IMR-90 (cell line): ENCODE measurements around the gene DEFB123. TPM values are rescaled to one million over a fixed set of nuclear protein-coding genes. Genes with fewer than 3 reads are reported as not detected.

Experiments
- ATAC-seq: fragments of 200-7000 bp; cut with Tn5 transposase; 2 replicates; pipeline ENCODE4 v1.9.1; 2020; ENCODE audit warnings: low read depth, mild to moderate bottlenecking, moderate library complexity
- BruUV-seq: library from RNA; stranded (reverse); fragments of 400-500 nt; replicated peaks from 2 replicates; lab custom pipeline; 2021; lab: Mats Ljungman, UMichigan
- CTCF ChIA-PET: fragments of 300-600 bp; formaldehyde crosslinking; extraction: SDS; loops from one replicate; lab custom pipeline; 2021; ENCODE audit warnings: antibody characterized with exemption; lab: Yijun Ruan, JAX
- POLR2A ChIA-PET: fragments of 300-600 bp; sonication (Branson Sonifier 250); formaldehyde crosslinking; loops from one replicate; lab custom pipeline; 2022; ENCODE audit warnings: antibody characterized with exemption; ENCODE audit not compliant: unreplicated experiment; lab: Charles Lee
- DNase-seq: peaks from one replicate; pipeline ENCODE4 v3.0.0; 2013
- H2AFZ ChIP-seq: replicated peaks from 2 replicates; pipeline ENCODE3; 2013; ENCODE audit warnings: low read length, mild to moderate bottlenecking; ENCODE audit not compliant: poor library complexity
- H2AK5ac ChIP-seq: 2 replicates; pipeline ENCODE4 v1.6.1; 2013; ENCODE audit warnings: low read depth, low read length, inconsistent platforms
- H2AK9ac ChIP-seq: replicated peaks from 2 replicates; pipeline ENCODE3; 2013; ENCODE audit warnings: mild to moderate bottlenecking, low read depth, low read length, moderate library complexity; ENCODE audit not compliant: poor library complexity
- H2BK120ac ChIP-seq: 2 replicates; pipeline ENCODE4 v1.6.1; 2013; ENCODE audit warnings: low read depth, low read length, inconsistent platforms
- H2BK15ac ChIP-seq: 3 replicates; pipeline ENCODE4 v1.6.1; 2013; ENCODE audit warnings: low read depth, low read length, inconsistent platforms
- H2BK20ac ChIP-seq: 2 replicates; pipeline ENCODE4 v1.6.1; 2013; ENCODE audit warnings: low read depth, mild to moderate bottlenecking, inconsistent platforms, low read length, moderate library complexity
- H2BK5ac ChIP-seq: 2 replicates; pipeline ENCODE4 v1.6.1; 2013; ENCODE audit warnings: mild to moderate bottlenecking, low read depth, low read length, inconsistent platforms; ENCODE audit not compliant: poor library complexity, severe bottlenecking
- H3K14ac ChIP-seq: replicated peaks from 2 replicates; pipeline ENCODE4 v1.6.1; 2013; ENCODE audit warnings: low read depth, low read length, inconsistent platforms
- H3K18ac ChIP-seq: 2 replicates; pipeline ENCODE4 v1.6.1; 2013; ENCODE audit warnings: low read depth, low read length, control low read depth
- H3K23ac ChIP-seq: 2 replicates; pipeline ENCODE4 v1.6.1; 2013; ENCODE audit warnings: low read depth, low read length, inconsistent platforms
- H3K27ac ChIP-seq: 2 replicates; pipeline ENCODE4 v1.5.1; 2013; ENCODE audit warnings: mild to moderate bottlenecking, control low read depth, low read length; ENCODE audit not compliant: insufficient read depth
- H3K27me3 ChIP-seq: 2 replicates; pipeline ENCODE4 v1.6.1; 2013; ENCODE audit warnings: low read length; ENCODE audit not compliant: control insufficient read depth, insufficient read depth
- H3K36me3 ChIP-seq: 2 replicates; pipeline ENCODE4 v1.6.1; 2013; ENCODE audit warnings: low read length, mixed read lengths; ENCODE audit not compliant: control insufficient read depth, insufficient read depth
- H3K4ac ChIP-seq: 2 replicates; pipeline ENCODE4 v1.6.1; 2013; ENCODE audit warnings: low read depth, low read length, inconsistent platforms
- H3K4me1 ChIP-seq: 2 replicates; pipeline ENCODE4 v1.6.1; 2013; ENCODE audit warnings: low read length, mixed read lengths; ENCODE audit not compliant: control insufficient read depth, insufficient read depth
- H3K4me2 ChIP-seq: 2 replicates; pipeline ENCODE4 v1.6.1; 2013; ENCODE audit warnings: low read depth, mild to moderate bottlenecking, control low read depth, low read length, moderate library complexity
- H3K4me3 ChIP-seq: 2 replicates; pipeline ENCODE4 v1.5.1; 2013; ENCODE audit warnings: low read depth, mild to moderate bottlenecking, control low read depth, low read length, moderate library complexity; ENCODE audit not compliant: insufficient read depth
- H3K56ac ChIP-seq: 2 replicates; pipeline ENCODE4 v1.6.1; 2013; ENCODE audit warnings: low read length, inconsistent platforms; ENCODE audit not compliant: insufficient read depth; ENCODE audit errors: extremely low read depth
- H3K79me1 ChIP-seq, 2 experiments: 2 replicates each; pipeline ENCODE4 v1.6.1; 2013; ENCODE audit warnings: low read length in 2 of 2, inconsistent platforms in 1 of 2, low read depth in 1 of 2
- H3K9ac ChIP-seq: 2 replicates; pipeline ENCODE4 v1.6.1; 2013; ENCODE audit warnings: low read depth, low read length, control low read depth
- H3K9me1 ChIP-seq: 2 replicates; pipeline ENCODE4 v1.6.1; 2013; ENCODE audit warnings: low read length, inconsistent platforms; ENCODE audit not compliant: insufficient read depth
- H3K9me3 ChIP-seq: 2 replicates; pipeline ENCODE4 v1.6.1; 2013; ENCODE audit warnings: low read length; ENCODE audit not compliant: control insufficient read depth, insufficient read depth
- H4K20me1 ChIP-seq: 2 replicates; pipeline ENCODE4 v1.6.1; 2013; ENCODE audit warnings: low read length, inconsistent platforms; ENCODE audit not compliant: insufficient read depth
- H4K5ac ChIP-seq: 2 replicates; pipeline ENCODE4 v1.6.1; 2013; ENCODE audit warnings: mild to moderate bottlenecking, low read depth, low read length, control low read depth
- H4K8ac ChIP-seq, 2 experiments: 2 replicates each; pipeline ENCODE4 v1.6.1; 2013; ENCODE audit warnings: low read depth in 2 of 2, low read length in 2 of 2, control low read depth in 1 of 2, inconsistent platforms in 1 of 2
- H4K91ac ChIP-seq: 2 replicates; pipeline ENCODE4 v1.6.1; 2013; ENCODE audit warnings: low read depth, low read length, inconsistent platforms; ENCODE audit not compliant: insufficient read depth
- BHLHE40 ChIP-seq: fragments of 150-350 bp; IDR thresholded peaks from 2 replicates; pipeline ENCODE4 v1.6.1; 2016; ENCODE audit warnings: mild to moderate bottlenecking, low read depth, low read length
- CEBPB ChIP-seq: IDR thresholded peaks from 2 replicates; pipeline ENCODE4 v1.6.1; 2012; ENCODE audit warnings: low read depth, low read length, improper control_type of control experiment
- CHD1 ChIP-seq: IDR thresholded peaks from 2 replicates; pipeline ENCODE4 v1.6.1; 2012; ENCODE audit warnings: low read depth, low read length, improper control_type of control experiment
- CTCF ChIP-seq: conservative IDR thresholded peaks from 2 replicates; pipeline ENCODE4 v1.5.1; 2012; ENCODE audit warnings: mild to moderate bottlenecking, low read depth, low read length, improper control_type of control experiment
- ELK1 ChIP-seq: fragments of 150-350 bp; IDR thresholded peaks from 2 replicates; pipeline ENCODE4 v1.6.1; 2016; ENCODE audit warnings: low read depth, mild to moderate bottlenecking, low read length, moderate library complexity, borderline replicate concordance
- FOS ChIP-seq: fragments of 150-350 bp; IDR thresholded peaks from 2 replicates; pipeline ENCODE4 v1.6.1; 2016; ENCODE audit warnings: low read depth, low read length
- MAFK ChIP-seq: IDR thresholded peaks from 2 replicates; pipeline ENCODE4 v1.6.1; 2012; ENCODE audit warnings: low read depth, low read length, improper control_type of control experiment
- MAZ ChIP-seq: IDR thresholded peaks from 2 replicates; pipeline ENCODE4 v1.6.1; 2012; ENCODE audit warnings: low read depth, mild to moderate bottlenecking, low read length, improper control_type of control experiment, moderate library complexity, borderline replicate concordance
- MXI1 ChIP-seq: IDR thresholded peaks from 2 replicates; pipeline ENCODE4 v1.6.1; 2012; ENCODE audit warnings: low read depth, mild to moderate bottlenecking, low read length, moderate library complexity, borderline replicate concordance
- NFE2L2 ChIP-seq: fragments of 150-350 bp; IDR thresholded peaks from 2 replicates; pipeline ENCODE4 v1.6.1; 2016; ENCODE audit warnings: low read depth, mild to moderate bottlenecking, low read length
- POLR2A ChIP-seq: IDR thresholded peaks from 2 replicates; pipeline ENCODE4 v1.6.1; 2012; ENCODE audit warnings: mild to moderate bottlenecking, low read depth, low read length
- RAD21 ChIP-seq: IDR thresholded peaks from 2 replicates; pipeline ENCODE4 v1.6.1; 2012; ENCODE audit warnings: low read length, improper control_type of control experiment
- RCOR1 ChIP-seq: IDR thresholded peaks from 2 replicates; pipeline ENCODE4 v1.6.1; 2012; ENCODE audit warnings: mild to moderate bottlenecking, low read length, improper control_type of control experiment; ENCODE audit not compliant: insufficient replicate concordance
- RFX5 ChIP-seq: IDR thresholded peaks from 2 replicates; pipeline ENCODE4 v1.8.0; 2012; ENCODE audit warnings: low read depth, mild to moderate bottlenecking, low read length, moderate library complexity
- SMC3 ChIP-seq: fragments of 150-350 bp; IDR thresholded peaks from 2 replicates; pipeline ENCODE4 v1.6.1; 2016; ENCODE audit warnings: low read depth, mild to moderate bottlenecking, antibody characterized with exemption, low read length, moderate library complexity
- USF2 ChIP-seq: fragments of 150-350 bp; IDR thresholded peaks from 2 replicates; pipeline ENCODE4 v1.6.1; 2017; ENCODE audit warnings: mild to moderate bottlenecking, antibody characterized with exemption, low read length, low read depth
- WGBS, 2 experiments: methylation state at CpG; one replicate each; pipeline versions ENCODE4 v1.1.5 to v1.1.7; 2013; ENCODE audit warnings: missing lambda C conversion rate in 2 of 2; ENCODE audit not compliant: insufficient read length in 1 of 2; ENCODE audit errors: extremely low coverage in 2 of 2; 5-methylcytosine and 5-hydroxymethylcytosine counted together
- dilution Hi-C: fragments of 300-500 bp; cut with HindIII; formaldehyde crosslinking; loops from one replicate; pipeline ENCODE4 v1.14.3; 2018; ENCODE audit warnings: low sequenced_read_pairs; ENCODE audit not compliant: unreplicated experiment
- in situ Hi-C: fragments of 300-500 bp; cut with MboI; formaldehyde crosslinking; loops from 3 replicates; pipeline ENCODE4 v1.14.3; 2019; ENCODE audit warnings: low sequenced_read_pairs, inconsistent platforms, mixed read lengths
- intact Hi-C: fragments of 100-400 bp; cut with micrococcal nuclease; formaldehyde crosslinking; loops from 2 replicates; pipeline ENCODE4 v1.10.0; 2022
- polyA plus RNA-seq, 3 experiments: library from polyadenylated mRNA; depleted of rRNA; stranded (reverse); fragments of >200 nt; gene quantifications; 2 replicates each; pipeline ENCODE4 v1.2.3, GENCODE V29; 2012; ENCODE audit warnings: low replicate concordance in 1 of 3
- total RNA-seq: library from RNA; depleted of rRNA; stranded (reverse); fragments of >200 nt; gene quantifications from 2 replicates; pipeline ENCODE4 v1.2.3, GENCODE V29; 2012

DEFB123 gene
- total and polyA plus RNA-seq, 2 of the 4 experiments (the other 2 are of a cell fraction): not detected

- no peaks in the 10 kb centered on the region for H3K36me3 ChIP-seq
- H3K18ac ChIP-seq: no peak overlapping the region
- H3K9me3 ChIP-seq: no peaks in the 10 kb centered on the region
- H4K20me1 ChIP-seq: no peaks in the 10 kb centered on the region
- no peak overlapping the region for H3K23ac ChIP-seq
- DNase-seq (no peak), ATAC-seq (no peak)
- WGBS, 2 experiments: 0% methylated on average over 1 of the region's 2 CpGs; no CpG with 5 or more reads in 1 of the 2 experiments
- ChIA-PET POLR2A (no interaction called here), CTCF (interaction anchor here (0.8 kb wide), 1 partner anchor 15 kb away, joined by 3 read pairs; no protein-coding TSS in a partner anchor)
- no peak overlapping the region for H2AK9ac ChIP-seq
- no peak overlapping the region for H3K14ac ChIP-seq
- no peak overlapping the region for H2BK20ac ChIP-seq
- H3K79me1 ChIP-seq: no peaks in the 10 kb centered on the region
- no peak overlapping the region for H3K9ac ChIP-seq
- H2BK120ac ChIP-seq: no peak overlapping the region
- H4K5ac ChIP-seq: no peak overlapping the region
- H3K56ac ChIP-seq: no peak overlapping the region
- H3K27me3 ChIP-seq: peaks cover 10% of the 10 kb centered on the region
- H2BK15ac ChIP-seq: no peak overlapping the region
- no peak overlapping the region for H2AK5ac ChIP-seq
- no peak overlapping the region for H2BK5ac ChIP-seq
- no peak for TF ChIP-seq RAD21
- TF ChIP-seq CEBPB: no peak
- no peak for TF ChIP-seq CTCF
- no peak for TF ChIP-seq FOS
- TF ChIP-seq RCOR1: no peak
- no peak for TF ChIP-seq USF2
- TF ChIP-seq ELK1: no peak
- TF ChIP-seq POLR2A: no peak
- TF ChIP-seq MAZ: no peak
- TF ChIP-seq NFE2L2: no peak
- TF ChIP-seq CHD1: no peak
- no peak for TF ChIP-seq MXI1
- TF ChIP-seq BHLHE40: no peak
- TF ChIP-seq RFX5: no peak
- no peak for TF ChIP-seq SMC3
- TF ChIP-seq MAFK: no peak
- no peak overlapping the region for H4K91ac ChIP-seq
- in situ Hi-C loops (no loop called here), dilution Hi-C loops (no loop called here), intact Hi-C loops (no loop called here)
- no peak overlapping the region for H2AFZ ChIP-seq
- no peak overlapping the region for H3K4ac ChIP-seq
- no TSS peak for BruUV-seq
- no peak overlapping the region for H4K8ac ChIP-seq
- H3K4me2 ChIP-seq: no peak overlapping the region
- no peak overlapping the region for H3K27ac ChIP-seq
- H3K9me1 ChIP-seq: no peaks in the 10 kb centered on the region
- no peaks in the 10 kb centered on the region for H3K4me1 ChIP-seq
- H3K4me3 ChIP-seq: no peak overlapping the region
Observed at GRCh38 chr20:31488115-31488514, 47.7 kb downstream of the DEFB123 start.
